ENCODE results near the gene ROBO1.

Gene ROBO1

DNA sequence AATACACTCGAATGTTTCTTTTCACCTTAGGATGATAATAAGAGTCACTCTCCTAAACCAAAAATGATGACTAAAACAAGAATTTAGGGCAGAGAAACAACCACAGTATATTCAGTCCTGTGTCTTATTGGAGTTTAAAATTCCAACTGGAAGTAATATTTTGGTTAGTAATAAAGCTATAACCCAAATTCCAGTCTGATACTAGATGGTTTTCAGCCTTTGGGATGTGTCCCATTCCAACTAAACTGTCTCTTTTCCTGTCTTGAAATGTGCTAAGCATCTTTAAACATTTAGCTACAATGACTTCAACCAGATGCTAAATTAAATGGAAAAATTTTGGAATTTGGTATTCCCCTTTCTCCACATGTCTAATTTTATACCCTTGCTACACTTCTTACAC, 510.0 kb downstream of the ROBO1 start:
- TF ChIP-seq CTCF (IDR thresholded peaks at IDR 0.05; ENCODE audit: control insufficient read depth, insufficient read depth, low read depth, low read length, missing control alignments) = no peak
- DNase-seq (ENCODE audit: low read depth) = no peak
- no peak overlapping the region for H3K4me3 ChIP-seq (ENCODE audit: control insufficient read depth, low read depth, low read length)

DNA sequence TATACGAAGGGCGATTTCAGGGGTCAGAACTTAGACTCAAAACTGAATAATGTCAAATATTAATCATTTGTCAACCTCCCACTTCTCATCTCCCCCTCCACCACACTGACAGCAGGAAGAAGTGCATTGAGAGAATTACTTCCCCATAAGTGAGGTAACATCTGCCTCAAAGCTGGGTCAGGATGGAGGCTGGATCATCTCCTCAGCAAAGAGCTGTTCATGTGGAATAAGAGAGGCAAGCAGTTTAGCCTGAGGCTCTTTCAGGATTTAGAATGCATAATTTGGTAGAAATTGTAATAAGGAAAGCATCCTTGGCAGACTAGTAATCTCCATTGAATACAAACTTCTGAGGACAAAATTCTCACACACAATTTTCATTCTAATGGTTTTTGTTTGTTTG, 512.1 kb downstream of the ROBO1 start:
- no peak for DNase-seq (ENCODE audit: low read depth)
- H3K4me3 ChIP-seq (ENCODE audit: control insufficient read depth, low read depth, low read length) = no peak overlapping the region
- no peak for TF ChIP-seq CTCF (IDR thresholded peaks at IDR 0.05; ENCODE audit: control insufficient read depth, insufficient read depth, low read depth, low read length, missing control alignments)

- no peak for DNase-seq (ENCODE audit: low read depth)
- H3K4me3 ChIP-seq (ENCODE audit: control insufficient read depth, low read depth, low read length) = no peak overlapping the region
- no peak for TF ChIP-seq CTCF (IDR thresholded peaks at IDR 0.05; ENCODE audit: control insufficient read depth, insufficient read depth, low read depth, low read length, missing control alignments)
These were observed 512.5 kb downstream of the ROBO1 start for GRCh38 chr3:79255292-79255691.

DNA sequence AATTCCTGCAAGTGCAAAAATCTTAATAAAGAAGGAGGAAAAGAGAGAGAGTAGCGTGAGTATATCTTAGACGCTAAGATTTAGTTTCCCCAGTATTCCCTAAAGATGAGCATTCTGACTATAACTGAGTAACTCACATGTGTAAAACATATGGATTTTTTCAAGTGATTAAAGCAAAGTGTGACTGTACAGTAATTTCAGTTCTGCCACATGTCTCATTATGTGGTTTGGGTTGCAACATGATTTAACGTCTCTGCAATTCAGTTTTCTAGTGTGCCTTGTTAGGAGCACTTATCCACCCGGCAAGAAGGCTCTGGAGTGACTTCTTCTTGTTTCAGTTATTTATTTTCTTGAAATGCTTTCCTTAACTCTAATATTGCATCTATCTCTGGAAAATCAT, 514.1 kb downstream of the ROBO1 start:
- no peak for DNase-seq (ENCODE audit: low read depth)
- no peak overlapping the region for H3K4me3 ChIP-seq (ENCODE audit: control insufficient read depth, low read depth, low read length)
- no peak for TF ChIP-seq CTCF (IDR thresholded peaks at IDR 0.05; ENCODE audit: control insufficient read depth, insufficient read depth, low read depth, low read length, missing control alignments)

DNA sequence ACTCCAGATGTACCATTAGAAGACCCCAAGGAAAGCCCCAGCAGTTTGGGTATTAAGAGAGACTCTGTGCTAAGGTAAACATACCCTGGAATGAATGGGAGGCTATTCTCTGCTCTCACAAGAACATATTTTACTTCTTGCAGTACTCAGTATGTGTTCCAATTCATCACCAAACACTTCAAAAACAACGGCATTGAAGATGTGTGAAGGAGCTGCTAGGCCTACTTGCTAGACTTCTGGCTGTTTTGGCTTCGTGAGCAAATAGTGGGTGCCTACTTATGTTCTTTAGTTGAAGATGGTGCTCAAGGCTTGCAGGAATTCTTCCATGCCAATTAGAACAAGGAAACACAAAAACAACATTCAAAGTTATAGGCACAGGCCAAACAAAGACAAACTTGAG, 514.5 kb downstream of the ROBO1 start:
- H3K4me3 ChIP-seq (ENCODE audit: control insufficient read depth, low read depth, low read length) = no peak overlapping the region
- no peak for TF ChIP-seq CTCF (IDR thresholded peaks at IDR 0.05; ENCODE audit: control insufficient read depth, insufficient read depth, low read depth, low read length, missing control alignments)
- DNase-seq (ENCODE audit: low read depth) = no peak

- TF ChIP-seq CTCF (IDR thresholded peaks at IDR 0.05; ENCODE audit: control insufficient read depth, insufficient read depth, low read depth, low read length, missing control alignments) = no peak
- no peak overlapping the region for H3K4me3 ChIP-seq (ENCODE audit: control insufficient read depth, low read depth, low read length)
- no peak for DNase-seq (ENCODE audit: low read depth)
These were observed 517.1 kb downstream of the ROBO1 start for GRCh38 chr3:79250746-79251145.

- H3K4me3 ChIP-seq (ENCODE audit: control insufficient read depth, low read depth, low read length) = no peak overlapping the region
- no peak for TF ChIP-seq CTCF (IDR thresholded peaks at IDR 0.05; ENCODE audit: control insufficient read depth, insufficient read depth, low read depth, low read length, missing control alignments)
- DNase-seq (ENCODE audit: low read depth) = no peak
These were observed 518.1 kb downstream of the ROBO1 start for GRCh38 chr3:79249701-79250100.
